ENCODE results near the gene FKBP5.

DNA sequence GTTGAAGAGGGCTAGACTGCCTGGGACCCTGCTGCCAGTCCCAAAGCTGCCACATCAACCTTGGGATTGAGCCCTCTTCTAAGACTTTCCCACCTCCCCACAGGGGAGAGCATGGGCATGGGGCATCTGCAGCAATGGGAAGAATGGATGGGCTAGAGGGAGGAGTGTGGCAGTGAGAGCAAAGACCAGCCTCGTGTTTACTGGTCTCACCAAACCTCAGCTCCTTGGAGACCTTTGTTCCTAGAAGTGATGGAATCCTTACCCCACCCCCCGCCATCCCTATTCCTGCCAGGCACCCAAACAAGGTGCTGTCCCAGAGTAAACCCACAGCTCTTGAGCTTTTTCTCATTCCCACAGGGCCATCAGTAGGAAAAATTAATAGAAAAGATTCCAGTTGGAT, 28.1 kb upstream of the FKBP5 start:
- TF ChIP-seq, protein P1, sequence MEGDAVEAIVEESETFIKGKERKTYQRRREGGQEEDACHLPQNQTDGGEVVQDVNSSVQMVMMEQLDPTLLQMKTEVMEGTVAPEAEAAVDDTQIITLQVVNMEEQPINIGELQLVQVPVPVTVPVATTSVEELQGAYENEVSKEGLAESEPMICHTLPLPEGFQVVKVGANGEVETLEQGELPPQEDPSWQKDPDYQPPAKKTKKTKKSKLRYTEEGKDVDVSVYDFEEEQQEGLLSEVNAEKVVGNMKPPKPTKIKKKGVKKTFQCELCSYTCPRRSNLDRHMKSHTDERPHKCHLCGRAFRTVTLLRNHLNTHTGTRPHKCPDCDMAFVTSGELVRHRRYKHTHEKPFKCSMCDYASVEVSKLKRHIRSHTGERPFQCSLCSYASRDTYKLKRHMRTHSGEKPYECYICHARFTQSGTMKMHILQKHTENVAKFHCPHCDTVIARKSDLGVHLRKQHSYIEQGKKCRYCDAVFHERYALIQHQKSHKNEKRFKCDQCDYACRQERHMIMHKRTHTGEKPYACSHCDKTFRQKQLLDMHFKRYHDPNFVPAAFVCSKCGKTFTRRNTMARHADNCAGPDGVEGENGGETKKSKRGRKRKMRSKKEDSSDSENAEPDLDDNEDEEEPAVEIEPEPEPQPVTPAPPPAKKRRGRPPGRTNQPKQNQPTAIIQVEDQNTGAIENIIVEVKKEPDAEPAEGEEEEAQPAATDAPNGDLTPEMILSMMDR (IDR thresholded peaks at IDR 0.05) = no peak
- no peak for TF ChIP-seq EP300 (IDR thresholded peaks at IDR 0.05)
- TF ChIP-seq POLR2AphosphoS5 (IDR thresholded peaks at IDR 0.05) = no peak

All from stomach (tissue), 4 donors.